HG03439 (cell line): ENCODE measurements around the gene CHST15.
"Not testable (repeated sequence)": the region's sequence is repeated elsewhere in the genome, so short reads cannot be mapped to it uniquely, and the experiment has no call there.

Experiments used
- ATAC-seq: cut with Tn5 transposase; IDR thresholded peaks from one replicate; pipeline ENCODE4 v1.9.1; 2021; ENCODE audit warnings: mild to moderate bottlenecking, moderate library complexity; ENCODE audit not compliant: unreplicated experiment

CHST15 gene

GRCh38 chr10:124124769-124125161 is 31.4 kb upstream of the CHST15 start:
- ATAC-seq = no peak

- ATAC-seq = no peak
Measured at GRCh38 chr10:124124123-124124768, 30.8 kb upstream of the CHST15 start.

GRCh38 chr10:124123156-124123555 is 29.8 kb upstream of the CHST15 start:
- no peak for ATAC-seq

GRCh38 chr10:124122211-124122610 is 28.8 kb upstream of the CHST15 start:
- ATAC-seq = no peak

- no peak for ATAC-seq
Measured at GRCh38 chr10:124120410-124121061, 27.1 kb upstream of the CHST15 start.

GRCh38 chr10:124119946-124120345 is 26.5 kb upstream of the CHST15 start:
- ATAC-seq = no peak

- no peak for ATAC-seq
Measured at GRCh38 chr10:124119216-124119615, 25.8 kb upstream of the CHST15 start.

- no peak for ATAC-seq
Measured at GRCh38 chr10:124117833-124118232, 24.4 kb upstream of the CHST15 start.

GRCh38 chr10:124117511-124117785 is 24.1 kb upstream of the CHST15 start:
- ATAC-seq = no peak

- no peak for ATAC-seq
Measured at GRCh38 chr10:124116771-124117510, 23.5 kb upstream of the CHST15 start.

- ATAC-seq = no peak
Measured at GRCh38 chr10:124114696-124115095, 21.3 kb upstream of the CHST15 start.

- no peak for ATAC-seq
Measured at GRCh38 chr10:124112891-124113580, 19.6 kb upstream of the CHST15 start.

- no peak for ATAC-seq
Measured at GRCh38 chr10:124110882-124111281, 17.5 kb upstream of the CHST15 start.

GRCh38 chr10:124109261-124109660 is 15.9 kb upstream of the CHST15 start:
- no peak for ATAC-seq

GRCh38 chr10:124107072-124107471 is 13.7 kb upstream of the CHST15 start:
- ATAC-seq = no peak

- ATAC-seq = peak; percentile 83
Measured at GRCh38 chr10:124106241-124106879, 13.0 kb upstream of the CHST15 start.

GRCh38 chr10:124105594-124105993 is 12.2 kb upstream of the CHST15 start:
- ATAC-seq = no peak

- ATAC-seq = no peak
Measured at GRCh38 chr10:124105045-124105444, 11.6 kb upstream of the CHST15 start.

GRCh38 chr10:124104011-124104627 is 10.7 kb upstream of the CHST15 start:
- ATAC-seq = no peak

- no peak for ATAC-seq
Measured at GRCh38 chr10:124101351-124101750, 8.0 kb upstream of the CHST15 start.

GRCh38 chr10:124100651-124101050 is 7.3 kb upstream of the CHST15 start:
- not testable (repeated sequence) for ATAC-seq
